22Rv1 (cell line): ENCODE measurements around the gene PRRC2C.

Experiments
- CTCF ChIP-seq: fragments of 450-650 bp; IDR thresholded peaks from 2 replicates; pipeline ENCODE4 v1.5.1; 2017; ENCODE audit warnings: mild to moderate bottlenecking
- ZFX ChIP-seq: fragments of 450-650 bp; IDR thresholded peaks from 2 replicates; pipeline ENCODE4 v1.6.1; 2017; ENCODE audit warnings: antibody characterized with exemption, borderline replicate concordance

GRCh38 chr1:171515741-171516140 is 30.4 kb downstream of the PRRC2C start:
- no peak for TF ChIP-seq CTCF
- no peak for TF ChIP-seq ZFX
